ENCODE measurements around the gene PDS5A. TPM values are rescaled to one million over a fixed set of nuclear protein-coding genes. Genes with fewer than 3 reads are reported as not detected.
A peak's percentile ranks its signal among the peaks of the same experiment; 100 is the strongest.

PDS5A gene
- total RNA-seq, 4 donors from 2014 or later, result 42.9 to 107 (median 68.9) TPM

- DNase-seq, result no peak
- no peaks in the 10 kb centered on the region for H3K9me3 ChIP-seq
- intact Hi-C loops (cut with DNase I; ENCODE audit: low total_unique reads), result loop anchor here (5.0 kb wide), 2 partner anchors 507 to 522 kb away; partner anchors contain the start of genes LIAS and RPL9
- TF ChIP-seq CTCF (IDR thresholded peaks at IDR 0.05) (no peak), POLR2A (IDR thresholded peaks at IDR 0.05) (no peak)
- no peaks in the 10 kb centered on the region for H3K36me3 ChIP-seq
- H3K27ac ChIP-seq, result peak overlapping the region; percentile 98
- H3K27me3 ChIP-seq, result no peaks in the 10 kb centered on the region
- no peak overlapping the region for H3K4me3 ChIP-seq
- H3K4me1 ChIP-seq, result no peaks in the 10 kb centered on the region
Observed at GRCh38 chr4:39978904-39979303, 1.2 kb upstream of the PDS5A start.

GRCh38 chr4:39978378-39978775 is 666 bp upstream of the PDS5A start:
- H3K4me3 ChIP-seq, result peak overlapping the region; percentile 94 to 96
- intact Hi-C loops (cut with DNase I; ENCODE audit: low total_unique reads), result loop anchor here (5.0 kb wide), 2 partner anchors 506 to 521 kb away; partner anchors contain the start of genes LIAS and RPL9
- no peaks in the 10 kb centered on the region for H3K36me3 ChIP-seq
- H3K9me3 ChIP-seq, result no peaks in the 10 kb centered on the region
- DNase-seq, result no peak
- H3K27ac ChIP-seq, result peak overlapping the region; percentile 98
- H3K4me1 ChIP-seq, result no peaks in the 10 kb centered on the region
- no peaks in the 10 kb centered on the region for H3K27me3 ChIP-seq
- TF ChIP-seq CTCF (IDR thresholded peaks at IDR 0.05) (no peak), POLR2A (IDR thresholded peaks at IDR 0.05) (no peak)

- intact Hi-C loops (cut with DNase I; ENCODE audit: low total_unique reads), result loop anchor here (2.0 to 5.0 kb wide), 3 partner anchors 280 to 520 kb away; partner anchors contain the start of genes LIAS and RPL9
- DNase-seq, result peak; percentile 26 to 45
- H3K36me3 ChIP-seq, result no peaks in the 10 kb centered on the region
- H3K9me3 ChIP-seq, result no peaks in the 10 kb centered on the region
- no peaks in the 10 kb centered on the region for H3K27me3 ChIP-seq
- H3K4me1 ChIP-seq, result no peaks in the 10 kb centered on the region
- H3K4me3 ChIP-seq, result peak overlapping the region; percentile 94 to 96
- TF ChIP-seq POLR2A (IDR thresholded peaks at IDR 0.05), result no peak
- no peak for TF ChIP-seq CTCF (IDR thresholded peaks at IDR 0.05)
- peak overlapping the region; percentile 98 for H3K27ac ChIP-seq
Observed at GRCh38 chr4:39976945-39977488, 694 bp downstream of the PDS5A start.

GRCh38 chr4:39976141-39976944 is 1.4 kb downstream of the PDS5A start:
- Histone ChIP-seq H3K36me3 (no peaks in the 10 kb centered on the region), H3K4me3 (peak overlapping the region; percentile 94 to 96), H3K27ac (peak overlapping the region; percentile 98), H3K4me1 (no peaks in the 10 kb centered on the region), H3K27me3 (no peaks in the 10 kb centered on the region), H3K9me3 (no peaks in the 10 kb centered on the region)
- peak; percentile 71 for DNase-seq
- TF ChIP-seq POLR2A (IDR thresholded peaks at IDR 0.05), result no peak
- TF ChIP-seq CTCF (IDR thresholded peaks at IDR 0.05), result peak; percentile 81 to 89 (median 85)
- intact Hi-C loops (cut with DNase I; ENCODE audit: low total_unique reads), result loop anchor here (2.0 to 5.0 kb wide), 3 partner anchors 280 to 519 kb away; partner anchors contain the start of genes LIAS and RPL9
